Measurements from ENCODE around the gene ESYT3. TPM values are rescaled to one million over a fixed set of nuclear protein-coding genes. Genes with fewer than 3 reads are reported as not detected.
"Not testable (repeated sequence)": the region's sequence is repeated elsewhere in the genome, so short reads cannot be mapped to it uniquely, and the experiment has no call there.

The ESYT3 gene
- total RNA-seq, 1 donor from 2014 or later: 1.1 TPM

GRCh38 chr3:138491971-138492370, 57.6 kb downstream of the ESYT3 start:
- DNase-seq (ENCODE audit: low read depth) (no peak), FAIRE-seq (no peak)
- Histone ChIP-seq H3K36me3 (ENCODE audit: control insufficient read depth, insufficient read depth, low read length) (no peaks in the 10 kb centered on the region), H3K27me3 (ENCODE audit: control insufficient read depth, insufficient read depth, low read length) (no peaks in the 10 kb centered on the region), H3K4me3 (ENCODE audit: low read depth, low read length) (no peak overlapping the region)
- no peak for TF ChIP-seq CTCF (IDR thresholded peaks at IDR 0.05; ENCODE audit: insufficient read depth, low read length, severe bottlenecking)

- no peaks in the 10 kb centered on the region for H3K27me3 ChIP-seq (ENCODE audit: control insufficient read depth, insufficient read depth, low read length)
- no peak for DNase-seq (ENCODE audit: low read depth)
- H3K4me3 ChIP-seq (ENCODE audit: low read depth, low read length): no peak overlapping the region
- TF ChIP-seq CTCF (IDR thresholded peaks at IDR 0.05; ENCODE audit: insufficient read depth, low read length, severe bottlenecking): no peak
- H3K36me3 ChIP-seq (ENCODE audit: control insufficient read depth, insufficient read depth, low read length): peaks cover 1% of the 10 kb centered on the region
- FAIRE-seq: peak; percentile 7
Measured at GRCh38 chr3:138492980-138493675, 58.7 kb downstream of the ESYT3 start.

- TF ChIP-seq CTCF (IDR thresholded peaks at IDR 0.05; ENCODE audit: insufficient read depth, low read length, severe bottlenecking): no peak
- peaks cover 1% of the 10 kb centered on the region for H3K36me3 ChIP-seq (ENCODE audit: control insufficient read depth, insufficient read depth, low read length)
- H3K27me3 ChIP-seq (ENCODE audit: control insufficient read depth, insufficient read depth, low read length): no peaks in the 10 kb centered on the region
- H3K4me3 ChIP-seq (ENCODE audit: low read depth, low read length): no peak overlapping the region
- FAIRE-seq: no peak
- DNase-seq (ENCODE audit: low read depth): peak; percentile 85
Measured at GRCh38 chr3:138493804-138494606, 59.6 kb downstream of the ESYT3 start.

- FAIRE-seq: no peak
- no peak for TF ChIP-seq CTCF (IDR thresholded peaks at IDR 0.05; ENCODE audit: insufficient read depth, low read length, severe bottlenecking)
- no peak overlapping the region for H3K4me3 ChIP-seq (ENCODE audit: low read depth, low read length)
- DNase-seq (ENCODE audit: low read depth): no peak
- H3K36me3 ChIP-seq (ENCODE audit: control insufficient read depth, insufficient read depth, low read length): peaks cover 1% of the 10 kb centered on the region
- H3K27me3 ChIP-seq (ENCODE audit: control insufficient read depth, insufficient read depth, low read length): no peaks in the 10 kb centered on the region
Measured at GRCh38 chr3:138494607-138494929, 60.2 kb downstream of the ESYT3 start.

- FAIRE-seq; H3K27me3 ChIP-seq (ENCODE audit: control insufficient read depth, insufficient read depth, low read length); H3K36me3 ChIP-seq (ENCODE audit: control insufficient read depth, insufficient read depth, low read length); DNase-seq (ENCODE audit: low read depth); H3K4me3 ChIP-seq (ENCODE audit: low read depth, low read length): not testable (repeated sequence)
Measured at GRCh38 chr3:138495638-138496037, 61.2 kb downstream of the ESYT3 start.

GRCh38 chr3:138496436-138496835, 62.0 kb downstream of the ESYT3 start:
- DNase-seq (ENCODE audit: low read depth) (no peak), FAIRE-seq (no peak)
- H3K4me3 ChIP-seq (ENCODE audit: low read depth, low read length): no peak overlapping the region
- no peak for TF ChIP-seq CTCF (IDR thresholded peaks at IDR 0.05; ENCODE audit: insufficient read depth, low read length, severe bottlenecking)
- H3K27me3 ChIP-seq (ENCODE audit: control insufficient read depth, insufficient read depth, low read length): no peaks in the 10 kb centered on the region
- peaks cover 1% of the 10 kb centered on the region for H3K36me3 ChIP-seq (ENCODE audit: control insufficient read depth, insufficient read depth, low read length)

All from bronchial epithelial cell (primary cell).